ENCODE data around the gene ZNF217. TPM values are rescaled to one million over a fixed set of nuclear protein-coding genes. Genes with fewer than 3 reads are reported as not detected.
A peak's percentile ranks its signal among the peaks of the same experiment; 100 is the strongest.

ZNF217 gene
- total and polyA plus RNA-seq, 9 of the 15 experiments (the other 6 are each of a cell fraction or from before 2014, with no cell fraction given) = 3.0 to 41.8 (median 16.8) TPM

DNA sequence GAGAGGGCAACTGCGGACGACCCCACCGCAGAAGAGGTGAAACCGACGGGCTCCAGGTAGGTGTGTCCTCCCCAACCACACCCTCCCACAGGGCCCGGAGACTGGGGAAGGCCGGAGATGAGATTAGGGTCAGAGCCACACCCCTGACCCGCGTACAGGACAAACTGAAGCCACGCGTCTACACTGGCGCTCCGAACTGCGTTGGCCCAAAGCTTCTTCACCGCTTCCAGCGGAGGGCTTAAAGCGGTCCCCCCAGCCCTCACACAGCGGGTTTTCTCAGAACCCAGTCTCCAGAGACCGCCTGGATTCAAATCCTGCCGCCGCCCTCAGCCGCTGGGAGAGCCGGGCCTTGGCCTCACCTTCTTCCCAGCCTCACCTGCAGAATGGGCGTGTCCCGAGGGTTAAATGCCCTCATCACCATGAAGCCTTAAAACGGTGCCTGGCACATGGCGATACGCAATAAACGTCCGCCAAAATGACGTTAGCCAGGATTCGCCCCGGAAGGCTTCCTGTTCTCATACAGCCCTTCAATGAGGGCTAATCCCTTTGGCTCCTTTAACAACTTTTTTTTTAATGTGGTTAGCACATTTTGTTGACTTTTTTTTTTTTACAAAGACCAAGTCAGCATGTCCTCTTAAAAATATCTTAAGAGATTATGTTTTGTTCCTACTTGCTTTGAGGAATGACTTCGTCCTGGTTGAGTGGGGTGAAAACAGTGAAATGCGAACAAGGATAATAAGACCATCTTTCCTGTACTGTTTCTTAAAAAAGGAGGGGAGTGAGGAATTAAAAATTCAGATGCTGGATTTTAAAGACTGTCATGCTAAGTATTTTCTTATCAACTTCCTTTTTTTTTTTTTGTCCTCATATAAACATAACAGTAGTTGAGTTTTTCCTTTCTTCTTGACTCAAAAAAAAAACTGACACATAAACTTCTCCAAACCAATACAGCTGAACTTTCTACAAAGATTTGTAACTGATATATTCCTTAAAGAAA, 15.1 kb upstream of the ZNF217 start (continued):
- TF ChIP-seq TOE1 (IDR thresholded peaks at IDR 0.05; ENCODE audit: borderline replicate concordance) = no peak; the same call in 1 of the 2 replicates
- TF ChIP-seq TOE1 (CRISPR knock-in tag; IDR thresholded peaks at IDR 0.05; ENCODE audit: borderline replicate concordance, low read depth) = no peak
- TF ChIP-seq ETV6 (IDR thresholded peaks at IDR 0.05; ENCODE audit: borderline replicate concordance in 1 of 2, low read depth in 2 of 2, low read length in 1 of 2) = peak in 1 of 2 experiments; percentile 39; a peak in 1 of 4 replicates
- TF ChIP-seq ETV6 (CRISPR knock-in tag; IDR thresholded peaks at IDR 0.05; ENCODE audit: borderline replicate concordance) = no peak
- no peak for TF ChIP-seq SREBF1 (IDR thresholded peaks at IDR 0.05; ENCODE audit: borderline replicate concordance, low read depth, low read length)
- TF ChIP-seq ZFPM2 (CRISPR knock-in tag; IDR thresholded peaks at IDR 0.05) = no peak
- TF ChIP-seq FUS (optimal IDR thresholded peaks at IDR 0.05; ENCODE audit: low read depth, low read length) = no peak
- TF ChIP-seq ZFP36 (IDR thresholded peaks at IDR 0.05; ENCODE audit: low read depth, low read length, partially characterized antibody) = peak; percentile 13
- TF ChIP-seq NBN (IDR thresholded peaks at IDR 0.05; ENCODE audit: low read depth) = no peak
- no peak for TF ChIP-seq BHLHE40 (IDR thresholded peaks at IDR 0.05; ENCODE audit: low read length)
- TF ChIP-seq HDAC3 (IDR thresholded peaks at IDR 0.05; ENCODE audit: borderline replicate concordance, partially characterized antibody) = peak; percentile 90
- no peak for TF ChIP-seq PHF21A (IDR thresholded peaks at IDR 0.05; ENCODE audit: borderline replicate concordance, low read depth)
- TF ChIP-seq PRMT5 (CRISPR knock-in tag; IDR thresholded peaks at IDR 0.05) = no peak
- TF ChIP-seq, protein P1, sequence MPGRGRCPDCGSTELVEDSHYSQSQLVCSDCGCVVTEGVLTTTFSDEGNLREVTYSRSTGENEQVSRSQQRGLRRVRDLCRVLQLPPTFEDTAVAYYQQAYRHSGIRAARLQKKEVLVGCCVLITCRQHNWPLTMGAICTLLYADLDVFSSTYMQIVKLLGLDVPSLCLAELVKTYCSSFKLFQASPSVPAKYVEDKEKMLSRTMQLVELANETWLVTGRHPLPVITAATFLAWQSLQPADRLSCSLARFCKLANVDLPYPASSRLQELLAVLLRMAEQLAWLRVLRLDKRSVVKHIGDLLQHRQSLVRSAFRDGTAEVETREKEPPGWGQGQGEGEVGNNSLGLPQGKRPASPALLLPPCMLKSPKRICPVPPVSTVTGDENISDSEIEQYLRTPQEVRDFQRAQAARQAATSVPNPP (IDR thresholded peaks at IDR 0.05; ENCODE audit: borderline replicate concordance, insufficient read depth, insufficient read length) = no peak
- TF ChIP-seq, protein P2, sequence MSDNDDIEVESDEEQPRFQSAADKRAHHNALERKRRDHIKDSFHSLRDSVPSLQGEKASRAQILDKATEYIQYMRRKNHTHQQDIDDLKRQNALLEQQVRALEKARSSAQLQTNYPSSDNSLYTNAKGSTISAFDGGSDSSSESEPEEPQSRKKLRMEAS (CRISPR knock-in tag; IDR thresholded peaks at IDR 0.05) = peak; percentile 73
- no peak for TF ChIP-seq SMARCC2 (IDR thresholded peaks at IDR 0.05; ENCODE audit: low read depth)
- no peak for TF ChIP-seq C11orf30 (IDR thresholded peaks at IDR 0.05; ENCODE audit: low read depth)
- TF ChIP-seq, protein P3, sequence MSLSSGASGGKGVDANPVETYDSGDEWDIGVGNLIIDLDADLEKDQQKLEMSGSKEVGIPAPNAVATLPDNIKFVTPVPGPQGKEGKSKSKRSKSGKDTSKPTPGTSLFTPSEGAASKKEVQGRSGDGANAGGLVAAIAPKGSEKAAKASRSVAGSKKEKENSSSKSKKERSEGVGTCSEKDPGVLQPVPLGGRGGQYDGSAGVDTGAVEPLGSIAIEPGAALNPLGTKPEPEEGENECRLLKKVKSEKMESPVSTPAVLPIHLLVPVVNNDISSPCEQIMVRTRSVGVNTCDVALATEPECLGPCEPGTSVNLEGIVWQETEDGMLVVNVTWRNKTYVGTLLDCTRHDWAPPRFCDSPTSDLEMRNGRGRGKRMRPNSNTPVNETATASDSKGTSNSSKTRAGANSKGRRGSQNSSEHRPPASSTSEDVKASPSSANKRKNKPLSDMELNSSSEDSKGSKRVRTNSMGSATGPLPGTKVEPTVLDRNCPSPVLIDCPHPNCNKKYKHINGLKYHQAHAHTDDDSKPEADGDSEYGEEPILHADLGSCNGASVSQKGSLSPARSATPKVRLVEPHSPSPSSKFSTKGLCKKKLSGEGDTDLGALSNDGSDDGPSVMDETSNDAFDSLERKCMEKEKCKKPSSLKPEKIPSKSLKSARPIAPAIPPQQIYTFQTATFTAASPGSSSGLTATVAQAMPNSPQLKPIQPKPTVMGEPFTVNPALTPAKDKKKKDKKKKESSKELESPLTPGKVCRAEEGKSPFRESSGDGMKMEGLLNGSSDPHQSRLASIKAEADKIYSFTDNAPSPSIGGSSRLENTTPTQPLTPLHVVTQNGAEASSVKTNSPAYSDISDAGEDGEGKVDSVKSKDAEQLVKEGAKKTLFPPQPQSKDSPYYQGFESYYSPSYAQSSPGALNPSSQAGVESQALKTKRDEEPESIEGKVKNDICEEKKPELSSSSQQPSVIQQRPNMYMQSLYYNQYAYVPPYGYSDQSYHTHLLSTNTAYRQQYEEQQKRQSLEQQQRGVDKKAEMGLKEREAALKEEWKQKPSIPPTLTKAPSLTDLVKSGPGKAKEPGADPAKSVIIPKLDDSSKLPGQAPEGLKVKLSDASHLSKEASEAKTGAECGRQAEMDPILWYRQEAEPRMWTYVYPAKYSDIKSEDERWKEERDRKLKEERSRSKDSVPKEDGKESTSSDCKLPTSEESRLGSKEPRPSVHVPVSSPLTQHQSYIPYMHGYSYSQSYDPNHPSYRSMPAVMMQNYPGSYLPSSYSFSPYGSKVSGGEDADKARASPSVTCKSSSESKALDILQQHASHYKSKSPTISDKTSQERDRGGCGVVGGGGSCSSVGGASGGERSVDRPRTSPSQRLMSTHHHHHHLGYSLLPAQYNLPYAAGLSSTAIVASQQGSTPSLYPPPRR (CRISPR knock-in tag; IDR thresholded peaks at IDR 0.05; ENCODE audit: borderline replicate concordance) = no peak
- TF ChIP-seq, protein P4, sequence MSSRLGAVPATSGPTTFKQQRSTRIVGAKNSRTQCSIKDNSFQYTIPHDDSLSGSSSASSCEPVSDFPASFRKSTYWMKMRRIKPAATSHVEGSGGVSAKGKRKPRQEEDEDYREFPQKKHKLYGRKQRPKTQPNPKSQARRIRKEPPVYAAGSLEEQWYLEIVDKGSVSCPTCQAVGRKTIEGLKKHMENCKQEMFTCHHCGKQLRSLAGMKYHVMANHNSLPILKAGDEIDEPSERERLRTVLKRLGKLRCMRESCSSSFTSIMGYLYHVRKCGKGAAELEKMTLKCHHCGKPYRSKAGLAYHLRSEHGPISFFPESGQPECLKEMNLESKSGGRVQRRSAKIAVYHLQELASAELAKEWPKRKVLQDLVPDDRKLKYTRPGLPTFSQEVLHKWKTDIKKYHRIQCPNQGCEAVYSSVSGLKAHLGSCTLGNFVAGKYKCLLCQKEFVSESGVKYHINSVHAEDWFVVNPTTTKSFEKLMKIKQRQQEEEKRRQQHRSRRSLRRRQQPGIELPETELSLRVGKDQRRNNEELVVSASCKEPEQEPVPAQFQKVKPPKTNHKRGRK (tag; IDR thresholded peaks at IDR 0.05) = no peak
- TF ChIP-seq ZNF24 (IDR thresholded peaks at IDR 0.05) = peak; percentile 77
